ENCODE measurements around the gene PSMB11. TPM values are rescaled to one million over a fixed set of nuclear protein-coding genes. Genes with fewer than 3 reads are reported as not detected.

PSMB11 gene
- total RNA-seq, 1 donor from 2014 or later, result not detected

DNA sequence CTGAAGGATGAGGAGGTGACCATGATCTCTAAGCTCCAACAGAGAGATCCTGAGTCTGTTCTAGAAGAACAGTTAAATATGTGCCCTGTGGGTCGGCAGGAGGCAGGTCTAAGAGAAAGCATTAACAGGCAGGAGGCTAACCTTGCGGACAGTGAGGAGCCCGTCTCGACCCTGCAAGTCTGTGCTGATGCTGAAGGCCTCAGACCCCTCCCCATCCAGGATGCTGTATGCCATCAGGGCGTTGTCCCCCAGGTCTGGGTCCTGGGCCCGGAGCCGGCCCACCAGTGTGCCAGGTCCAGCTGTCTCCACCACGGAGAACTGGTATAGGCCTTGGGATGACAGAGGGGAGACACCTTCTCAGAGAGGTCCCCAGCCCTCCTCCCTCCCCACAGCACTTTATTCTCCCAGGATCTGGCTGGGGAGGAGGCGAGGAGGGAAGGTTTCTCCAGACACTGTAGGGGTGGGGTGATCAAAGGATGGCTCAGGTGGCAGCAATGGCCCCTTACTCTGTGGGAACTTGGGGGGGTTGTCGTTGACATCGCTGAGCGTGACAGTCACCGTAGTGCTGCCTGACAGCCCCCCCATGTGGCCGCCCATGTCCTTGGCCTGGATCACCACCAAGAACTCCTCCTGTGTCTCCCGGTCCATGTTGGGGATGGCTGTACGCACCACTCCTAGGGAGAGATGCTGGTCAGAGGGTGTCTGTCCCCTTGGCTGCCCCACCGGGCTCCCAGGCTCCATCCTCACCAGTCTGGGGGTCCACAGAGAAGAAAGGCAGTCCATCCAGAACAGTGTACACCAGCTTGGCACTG, 12.2 kb downstream of the PSMB11 start:
- intact Hi-C loops (cut with DNase I), result loop anchor here (10.0 kb wide), 1 partner anchor 499 kb away; no protein-coding TSS in a partner anchor

DNA sequence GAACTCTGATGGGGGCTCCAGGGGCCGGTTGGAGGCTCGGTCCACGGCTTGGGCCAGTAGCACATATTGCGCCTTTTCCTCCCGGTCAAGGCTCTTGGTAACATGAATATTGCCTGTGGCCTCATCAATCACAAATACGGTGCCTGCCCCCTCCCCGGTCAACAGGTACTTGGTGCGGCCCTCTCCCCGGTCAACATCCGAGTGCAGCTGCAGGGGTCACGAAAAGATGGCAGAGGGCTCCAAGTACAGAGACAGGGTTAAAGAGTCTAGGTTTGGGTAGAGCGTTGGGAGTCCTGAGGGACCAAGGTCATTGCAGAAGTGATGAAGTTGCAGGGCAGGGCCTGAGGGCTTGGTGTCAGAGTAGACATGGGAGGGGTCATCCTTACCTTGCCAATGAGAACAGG, 13.1 kb downstream of the PSMB11 start:
- DNase-seq (ENCODE audit: missing footprints), result no peak
- no peak for ATAC-seq
- intact Hi-C loops (cut with DNase I), result loop anchor here (5.0 to 10.0 kb wide), 2 partner anchors 128 to 500 kb away; partner anchors contain the start of gene PRMT5

More for the DNA sequence above, 12.2 kb downstream of the PSMB11 start:
- DNase-seq (ENCODE audit: missing footprints), result no peak
- no peak for ATAC-seq

DNA sequence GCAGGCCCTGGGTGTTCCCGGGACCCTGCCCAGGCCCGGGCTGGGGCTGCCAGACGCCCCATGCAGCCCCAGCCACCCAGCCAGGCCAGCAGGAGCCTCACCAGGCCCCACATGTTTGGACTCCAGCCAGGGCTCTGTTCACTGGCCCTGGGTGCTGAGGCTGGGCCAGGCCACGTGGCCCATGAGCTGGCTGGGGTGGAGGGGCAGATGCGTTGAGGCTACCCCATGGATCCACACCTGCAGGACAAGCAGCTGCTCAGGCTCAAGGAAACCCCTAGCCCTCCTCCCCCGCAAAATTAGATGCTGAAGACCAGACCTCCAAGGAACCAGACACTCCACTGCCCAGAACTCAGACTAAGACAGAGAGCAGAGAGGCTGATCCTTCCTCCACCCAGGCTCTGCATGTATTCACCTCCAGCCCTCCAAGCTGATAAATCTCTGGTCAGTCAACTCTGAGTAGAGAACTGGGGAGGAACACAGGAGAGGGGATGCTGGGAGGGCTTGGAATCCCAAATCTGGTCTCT, 13.7 kb downstream of the PSMB11 start:
- DNase-seq (ENCODE audit: missing footprints) (no peak), ATAC-seq (no peak)
- intact Hi-C loops (cut with DNase I), result loop anchor here (5.0 to 10.0 kb wide), 2 partner anchors 128 to 501 kb away; partner anchors contain the start of gene PRMT5

DNA sequence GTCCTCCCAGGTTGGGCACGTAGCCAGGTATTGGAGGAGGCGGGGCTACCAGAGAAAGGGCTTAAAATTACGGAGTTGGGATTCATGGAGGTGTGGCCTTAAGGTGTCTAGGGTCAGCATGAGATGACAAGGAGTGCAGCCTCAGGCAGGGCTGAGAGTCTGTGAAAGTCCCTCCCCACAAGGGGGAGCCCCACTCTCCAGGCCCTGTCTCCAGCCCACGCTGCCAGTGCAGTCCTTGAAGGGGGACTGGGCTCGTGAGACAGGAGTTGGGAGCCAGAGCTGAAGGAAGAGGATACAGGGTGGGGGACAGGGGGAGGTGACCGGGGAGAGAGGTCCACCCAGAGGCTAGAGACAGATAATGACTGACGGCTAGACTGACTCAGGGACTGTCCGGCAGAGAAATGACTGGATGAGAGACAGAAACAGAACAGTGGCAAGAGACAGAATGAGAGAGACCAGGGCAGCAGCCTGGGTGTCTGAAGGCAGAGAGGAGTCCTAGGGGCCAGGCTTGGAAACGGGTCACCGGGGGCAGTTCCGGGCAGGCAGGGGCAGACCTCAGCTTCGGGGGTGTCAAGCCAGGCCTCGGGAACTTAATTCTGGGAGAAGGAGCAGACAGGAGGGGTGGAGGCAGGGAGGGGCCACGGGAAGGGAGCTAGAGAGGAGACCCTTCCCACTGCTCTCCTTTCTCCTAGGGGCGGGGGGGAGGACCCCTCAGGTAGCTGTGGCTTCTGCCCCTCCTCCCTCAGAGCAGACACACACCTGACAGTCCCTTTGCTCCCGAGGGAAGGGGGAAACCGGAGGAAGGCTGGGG, 14.3 kb downstream of the PSMB11 start:
- peak; percentile 48 for ATAC-seq
- peak; percentile 77 for DNase-seq (ENCODE audit: missing footprints)
- intact Hi-C loops (cut with DNase I), result loop anchor here (5.0 to 10.0 kb wide), 2 partner anchors 129 to 502 kb away; partner anchors contain the start of gene PRMT5

DNA sequence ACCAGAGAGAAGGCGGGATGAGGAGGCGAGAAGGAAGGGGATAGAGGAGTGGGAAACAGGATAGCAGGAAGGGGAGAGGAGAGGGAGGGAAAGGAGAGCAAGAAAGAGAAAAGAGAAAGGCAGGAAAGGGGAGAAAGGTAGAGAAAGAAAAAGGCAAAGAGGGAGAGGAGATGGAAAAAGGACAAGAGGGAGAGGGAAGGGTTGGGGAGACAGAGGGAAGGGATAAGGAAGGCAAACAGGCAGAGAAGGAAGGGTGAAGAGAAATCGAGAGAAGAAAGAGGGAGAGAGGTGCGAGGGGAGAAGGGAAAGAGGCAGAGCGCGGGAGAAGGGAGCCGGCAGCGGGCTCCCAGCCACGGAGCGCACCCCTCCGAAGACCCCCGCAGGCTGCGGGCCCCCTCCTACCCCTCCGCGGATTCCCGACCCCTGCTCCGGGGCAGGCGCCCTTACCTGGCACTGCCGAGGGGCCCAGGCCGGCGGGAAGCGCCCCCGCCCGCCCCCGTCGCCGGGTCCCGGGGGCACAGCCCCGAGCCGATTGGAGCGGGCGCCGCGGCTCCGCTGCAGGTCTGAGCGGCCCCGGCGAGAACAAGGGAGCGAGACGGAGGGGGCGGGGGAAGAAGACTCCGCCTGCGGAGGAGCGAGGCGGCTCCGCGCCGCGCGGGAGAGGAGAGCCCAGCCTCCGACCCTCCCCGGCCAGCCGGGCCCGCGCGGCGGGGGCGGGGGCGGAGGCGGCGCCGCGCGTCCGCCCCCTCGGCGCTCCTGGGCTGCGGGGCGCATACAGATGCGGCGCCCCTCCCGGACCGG, 15.1 kb downstream of the PSMB11 start, which contains the start of gene CDH24:
CDH24 (minus strand) TSS at position 565 of the 801 bp plus-strand sequence. CDS start 1,787 bp downstream, outside the sequence.
- ATAC-seq (peak; percentile 74), DNase-seq (ENCODE audit: missing footprints) (peak; percentile 83)
- intact Hi-C loops (cut with DNase I), result loop anchor here (5.0 to 10.0 kb wide), 2 partner anchors 130 to 502 kb away; partner anchors contain the start of gene PRMT5

DNA sequence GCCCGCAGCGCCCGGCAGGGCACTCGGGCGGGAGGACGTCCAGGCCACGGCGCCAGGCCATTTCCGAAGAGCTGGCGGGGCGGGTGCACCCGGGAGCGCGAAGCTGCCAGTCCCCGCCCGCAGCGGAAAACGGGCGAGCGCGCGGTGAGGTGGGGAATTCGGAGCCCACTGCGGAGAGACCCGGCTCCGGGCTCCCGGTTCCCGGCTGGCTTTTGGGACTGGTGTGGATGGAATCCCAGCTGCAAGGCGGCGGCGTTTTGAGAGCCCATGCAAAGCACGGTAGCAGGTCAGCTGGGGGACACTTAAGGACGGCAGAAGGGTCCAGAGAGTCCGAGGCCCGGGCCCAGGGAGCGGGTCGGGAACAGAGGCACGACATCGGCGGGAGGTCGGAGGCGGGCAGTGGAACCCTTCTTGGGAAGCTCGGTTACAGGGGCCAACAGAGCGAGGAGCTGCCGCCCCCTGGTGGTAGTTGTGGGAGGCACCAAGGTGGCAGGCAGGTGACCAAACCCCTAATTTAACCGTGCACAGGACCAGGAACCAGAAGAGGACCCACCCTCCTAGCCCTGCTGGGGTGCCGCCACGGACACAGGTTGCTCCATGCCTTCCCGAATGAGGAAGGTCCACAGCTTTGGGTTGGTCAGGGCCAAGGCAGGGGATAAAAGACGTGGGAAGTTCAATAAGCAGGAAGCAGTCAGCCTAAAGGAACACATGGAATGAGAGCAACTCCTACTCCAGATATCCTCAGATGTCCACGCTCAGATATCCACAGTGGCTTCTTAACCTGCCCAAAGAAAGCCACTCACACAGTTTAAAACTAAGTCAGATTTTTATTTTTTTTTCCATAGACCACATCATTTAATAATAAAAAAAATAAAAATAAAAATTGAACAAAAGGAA, 16.0 kb downstream of the PSMB11 start:
- DNase-seq (ENCODE audit: missing footprints) (peak; percentile 90), ATAC-seq (peak; percentile 73)
- intact Hi-C loops (cut with DNase I), result loop anchor here (1.0 to 10.0 kb wide), 4 partner anchors 63 to 503 kb away; partner anchors contain the start of gene PRMT5

DNA sequence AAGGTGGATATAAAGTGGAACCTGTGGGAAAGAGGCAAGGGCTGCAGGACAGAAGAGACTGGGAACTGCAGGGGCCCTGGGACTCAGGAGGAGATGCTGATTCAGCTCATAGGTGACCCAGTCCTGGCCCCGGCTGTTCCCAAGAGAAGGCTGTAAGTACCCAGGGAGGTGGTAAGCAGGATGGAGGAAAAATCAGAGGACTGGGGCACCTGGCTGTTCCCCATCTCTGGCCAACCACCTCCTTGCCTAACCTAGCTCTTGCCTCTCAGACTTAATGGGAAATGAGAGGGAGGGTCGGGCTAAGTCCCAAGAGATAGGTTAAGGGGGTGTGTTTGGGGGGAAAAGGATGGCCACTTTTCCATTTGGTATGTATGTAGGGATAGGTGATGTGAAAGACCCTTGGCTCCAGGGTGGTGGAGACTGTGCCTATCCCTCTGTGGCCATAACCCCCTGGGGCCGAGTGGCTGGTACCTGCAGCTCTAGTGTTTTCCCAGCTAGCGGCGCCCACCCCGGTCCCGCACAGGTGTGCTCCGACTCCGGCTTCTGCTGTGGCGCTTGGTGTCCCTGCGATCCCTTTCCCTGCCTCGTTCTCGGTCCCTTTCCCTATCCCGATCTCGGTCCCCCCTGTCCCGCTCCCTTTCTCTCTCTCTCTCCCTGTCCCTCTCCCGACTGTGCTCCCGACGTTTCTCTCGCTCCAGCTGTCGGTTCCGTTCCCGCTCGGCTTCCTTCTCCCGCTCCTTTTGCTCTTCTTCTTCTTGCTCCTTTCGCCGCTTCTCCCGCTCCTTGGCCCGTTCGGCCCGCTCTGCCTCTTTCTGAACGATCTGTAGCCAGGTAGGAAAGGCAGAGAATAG, 16.9 kb downstream of the PSMB11 start:
- intact Hi-C loops (cut with DNase I), result loop anchor here (1.0 to 10.0 kb wide), 4 partner anchors 64 to 504 kb away; partner anchors contain the start of gene PRMT5
- no peak for ATAC-seq
- no peak for DNase-seq (ENCODE audit: missing footprints)

DNA sequence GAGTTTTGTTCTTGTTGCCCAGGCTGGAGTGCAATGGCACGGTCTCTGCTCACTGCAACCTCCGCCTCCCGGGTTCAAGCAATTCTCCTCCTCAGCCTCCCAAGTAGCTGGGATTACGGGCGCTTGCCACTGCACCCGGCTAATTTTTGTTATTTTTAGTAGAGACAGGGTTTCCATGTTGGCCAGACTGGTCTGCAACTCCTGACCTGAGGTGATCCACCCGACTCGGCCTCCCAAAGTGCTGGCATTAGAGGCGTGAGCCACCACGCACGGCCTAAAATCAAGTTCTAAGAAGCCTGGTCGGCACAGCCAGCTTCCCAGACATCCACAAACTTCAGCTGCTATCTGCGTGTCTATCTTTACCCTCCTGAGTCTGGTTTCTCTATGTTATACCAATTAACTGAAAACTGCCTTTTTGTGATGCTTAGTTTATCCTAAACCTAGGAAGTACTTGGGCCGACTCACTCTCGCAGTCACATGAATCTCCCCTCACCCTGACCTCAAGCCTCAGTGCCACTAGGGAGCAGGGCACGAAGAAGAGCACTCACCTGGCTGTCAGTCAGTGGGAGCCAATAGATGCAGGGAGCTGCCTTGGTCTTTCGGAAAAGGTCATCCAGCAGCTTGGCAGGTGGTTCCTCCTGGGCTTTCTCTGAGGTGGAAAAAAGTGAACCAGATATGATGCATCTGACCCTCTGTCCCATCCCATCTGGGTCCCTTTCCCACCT, 18.7 kb downstream of the PSMB11 start:
- intact Hi-C loops (cut with DNase I), result loop anchor here (5.0 kb wide), 1 partner anchor 42 kb away; the partner anchor contains the start of gene CIROP
- DNase-seq (ENCODE audit: missing footprints), result no peak
- no peak for ATAC-seq

DNA sequence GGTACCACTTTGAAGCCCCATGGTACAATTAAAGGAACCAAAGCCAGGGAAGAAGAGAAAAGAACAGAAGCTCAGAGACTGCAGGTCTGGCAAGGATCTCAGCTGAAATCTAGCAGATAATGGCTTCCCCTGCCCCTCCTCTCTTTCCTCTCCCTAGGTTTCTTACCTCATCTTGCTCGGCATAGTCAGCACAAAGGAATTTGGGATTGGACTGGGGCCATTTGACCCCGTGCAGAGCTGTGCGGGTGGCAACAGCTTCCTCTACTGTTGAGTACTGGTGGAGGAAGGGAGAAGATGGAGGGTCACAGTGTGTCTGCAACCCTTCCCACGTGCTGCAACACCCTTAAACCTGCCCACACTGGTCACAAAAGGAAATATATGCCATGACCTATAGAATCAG, 20.0 kb downstream of the PSMB11 start:
- DNase-seq (ENCODE audit: missing footprints) (no peak), ATAC-seq (peak; percentile 30)
- intact Hi-C loops (cut with DNase I), result loop anchor here (5.0 kb wide), 1 partner anchor 40 kb away; the partner anchor contains the start of gene CIROP

DNA sequence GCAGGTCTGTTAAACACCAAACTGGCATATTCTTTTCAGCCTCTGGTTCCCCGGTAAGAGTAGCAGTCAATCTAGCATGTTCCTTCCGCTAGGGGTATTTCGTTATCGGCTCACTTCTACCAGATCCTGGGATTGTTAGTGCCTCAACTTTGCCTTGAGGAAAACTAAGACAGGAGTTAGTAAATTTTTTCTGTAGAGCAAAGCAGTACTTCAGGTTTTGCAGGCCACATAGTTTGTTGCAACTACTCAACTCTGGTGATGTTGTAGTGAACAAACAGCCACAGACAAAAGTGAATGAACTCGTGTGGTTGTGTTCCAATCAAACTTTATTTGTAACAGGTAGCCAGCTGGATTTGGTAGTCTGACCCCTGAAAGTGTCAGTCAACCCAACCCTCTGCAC, 21.6 kb downstream of the PSMB11 start:
- intact Hi-C loops (cut with DNase I), result loop anchor here (5.0 kb wide), 1 partner anchor 39 kb away; the partner anchor contains the start of gene CIROP
- ATAC-seq, result no peak

DNA sequence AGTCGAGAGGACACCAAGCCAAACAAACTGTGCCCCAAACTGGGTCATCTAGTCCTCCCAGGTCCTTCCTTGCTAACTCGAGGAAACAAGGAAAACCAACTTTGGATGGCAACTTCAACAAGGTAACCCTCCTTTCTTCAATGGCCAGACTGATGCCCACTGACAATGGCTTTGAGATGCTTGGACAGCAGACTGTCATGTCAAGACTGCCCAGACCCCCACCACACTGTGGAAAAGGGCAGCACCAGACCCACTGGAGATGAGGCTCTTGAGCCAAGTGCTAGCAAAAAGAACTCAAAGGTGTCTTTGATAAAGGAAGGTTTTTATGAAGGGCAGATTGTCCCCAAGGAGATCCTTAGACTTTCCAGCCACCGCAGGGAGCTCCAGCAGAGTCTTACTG, 24.4 kb downstream of the PSMB11 start:
- intact Hi-C loops (cut with DNase I), result no loop called here
- no peak for ATAC-seq
- no peak for DNase-seq (ENCODE audit: missing footprints)

More for the DNA sequence above, 21.6 kb downstream of the PSMB11 start:
- DNase-seq (ENCODE audit: missing footprints), result no peak

DNA sequence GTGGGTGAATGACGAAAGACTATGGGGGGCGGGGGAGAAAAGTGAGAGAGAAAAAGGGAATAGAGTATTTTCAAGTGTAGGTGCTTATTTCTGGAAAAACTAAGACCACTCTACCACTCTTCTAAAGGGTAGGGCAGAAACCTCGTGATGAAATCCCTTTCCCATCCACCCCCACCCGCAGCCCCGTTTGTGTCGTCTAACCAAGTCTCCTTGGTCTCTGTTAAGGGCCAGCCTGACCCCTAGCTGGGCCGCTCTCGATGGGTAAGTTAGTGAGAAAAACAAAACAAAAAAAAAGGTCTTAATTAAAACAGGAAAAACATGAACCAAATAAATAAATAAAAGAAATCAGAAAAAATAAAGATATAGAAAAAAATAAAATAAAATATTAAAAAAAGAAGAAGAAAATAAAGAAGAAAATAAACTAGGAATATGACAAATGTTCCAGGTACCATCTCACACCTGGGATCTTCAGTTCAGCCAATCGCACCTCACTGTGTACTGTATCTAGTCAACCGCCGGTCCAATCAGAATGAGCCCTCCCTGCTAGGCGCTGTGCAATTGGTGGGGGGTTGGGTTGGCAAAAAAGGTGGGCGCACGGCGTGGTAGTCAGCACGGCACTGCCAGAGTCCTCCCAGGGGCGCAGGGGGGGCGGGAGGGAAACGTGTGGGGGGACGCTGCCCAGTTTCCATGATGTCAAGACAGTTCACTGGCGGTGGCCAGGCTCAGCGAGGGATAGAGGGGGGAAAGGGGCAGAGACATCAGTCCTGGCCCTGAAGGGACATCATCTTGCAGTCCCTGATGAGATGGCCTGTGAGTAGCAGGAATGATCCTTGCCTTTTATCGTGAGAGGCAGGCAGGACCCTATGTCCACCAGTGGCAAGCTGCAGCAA, 25.1 kb downstream of the PSMB11 start:
- intact Hi-C loops (cut with DNase I), result no loop called here
- ATAC-seq (no peak), DNase-seq (ENCODE audit: missing footprints) (no peak)

DNA sequence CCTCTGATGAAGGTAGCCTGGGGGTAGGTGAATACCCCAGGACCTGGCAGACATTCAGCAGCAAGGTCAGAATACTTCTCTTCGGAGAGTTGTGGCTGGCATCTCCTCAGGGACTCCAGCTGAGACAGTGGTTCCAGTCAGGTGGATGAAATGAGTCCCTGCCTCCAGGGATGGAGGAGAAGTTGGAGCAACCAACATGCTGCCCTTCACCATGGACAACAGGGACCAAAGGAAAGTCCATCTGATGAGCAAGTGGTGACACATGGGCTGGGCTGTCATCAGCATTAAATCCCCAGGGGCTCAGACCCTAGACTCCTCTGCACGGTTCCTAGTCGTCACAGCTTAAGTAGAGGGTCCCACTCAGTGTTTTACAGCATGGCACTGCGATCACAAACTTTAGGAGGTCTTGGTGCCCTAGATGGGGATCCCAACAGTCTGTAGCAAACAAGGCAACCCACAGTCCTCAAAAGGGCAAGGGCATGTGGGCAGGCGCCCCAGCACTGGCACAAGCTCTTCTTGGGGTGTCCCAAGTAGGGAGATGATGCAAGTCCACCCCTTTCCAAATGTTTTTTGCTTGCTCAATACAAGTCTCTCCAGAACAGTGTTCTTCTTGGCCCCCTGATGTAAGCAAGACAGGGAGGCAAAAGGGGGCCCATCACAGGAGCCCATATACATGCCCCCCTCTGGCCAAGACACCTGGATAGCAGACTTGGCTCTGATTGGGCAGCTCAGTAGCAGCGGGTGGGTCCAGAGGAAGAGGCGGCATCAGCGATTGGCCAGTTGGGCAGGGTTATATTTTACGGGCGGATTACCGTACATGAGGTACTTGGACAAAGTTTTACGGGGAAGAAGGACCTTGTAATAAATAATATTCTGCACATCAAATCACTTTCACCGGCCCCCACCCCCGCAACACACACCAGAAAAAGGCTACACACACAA, 26.1 kb downstream of the PSMB11 start:
- intact Hi-C loops (cut with DNase I), result no loop called here
- ATAC-seq, result no peak

More for the DNA sequence above, 26.1 kb downstream of the PSMB11 start:
- no peak for DNase-seq (ENCODE audit: missing footprints)
